ENCODE results near the gene ZMAT2. TPM values are rescaled to one million over a fixed set of nuclear protein-coding genes. Genes with fewer than 3 reads are reported as not detected.
A peak's percentile ranks its signal among the peaks of the same experiment; 100 is the strongest.
"Not testable (repeated sequence)": the region's sequence is repeated elsewhere in the genome, so short reads cannot be mapped to it uniquely, and the experiment has no call there.

Gene ZMAT2
- total RNA-seq, 3 donors from 2014 or later: 43.8 to 59.7 (median 45.9) TPM

GRCh38 chr5:140718266-140718592 is 18.0 kb downstream of the ZMAT2 start:
- intact Hi-C loops (cut with DNase I, micrococcal nuclease): loop anchor here in 1 of 2 donors (10.0 kb wide), 1 partner anchor 353 kb away; the partner anchor contains the start of gene SLC4A9
- H3K4me3 ChIP-seq: no peak overlapping the region
- no peaks in the 10 kb centered on the region for H3K9me3 ChIP-seq
- H3K36me3 ChIP-seq (ENCODE audit: low read depth): no peaks in the 10 kb centered on the region
- ATAC-seq (no peak), DNase-seq (peak in 1 of 3 donors; percentile 79)
- H3K4me1 ChIP-seq (ENCODE audit: low read depth): peaks cover 10% of the 10 kb centered on the region
- no peak for TF ChIP-seq CTCF (IDR thresholded peaks at IDR 0.05)

GRCh38 chr5:140720738-140721137 is 20.5 kb downstream of the ZMAT2 start:
- H3K9me3 ChIP-seq; H3K36me3 ChIP-seq (ENCODE audit: low read depth); H3K4me1 ChIP-seq (ENCODE audit: low read depth); H3K4me3 ChIP-seq; intact Hi-C loops (cut with DNase I, micrococcal nuclease); DNase-seq; ATAC-seq: not testable (repeated sequence)

- H3K9me3 ChIP-seq; H3K4me1 ChIP-seq (ENCODE audit: low read depth); H3K4me3 ChIP-seq; DNase-seq; ATAC-seq; H3K36me3 ChIP-seq (ENCODE audit: low read depth); intact Hi-C loops (cut with DNase I, micrococcal nuclease): not testable (repeated sequence)
Observed at GRCh38 chr5:140721395-140721794, 21.1 kb downstream of the ZMAT2 start.

GRCh38 chr5:140725799-140726471 is 25.7 kb downstream of the ZMAT2 start:
- no peak overlapping the region for H3K4me3 ChIP-seq
- no peaks in the 10 kb centered on the region for H3K4me1 ChIP-seq (ENCODE audit: low read depth)
- TF ChIP-seq CTCF (IDR thresholded peaks at IDR 0.05): no peak
- ATAC-seq: peak; percentile 77
- no peaks in the 10 kb centered on the region for H3K9me3 ChIP-seq
- H3K36me3 ChIP-seq (ENCODE audit: low read depth): no peaks in the 10 kb centered on the region
- peak in 2 of 3 donors; percentile 30 to 46 for DNase-seq
- intact Hi-C loops (cut with DNase I, micrococcal nuclease): no loop called here

- no peak for TF ChIP-seq CTCF (IDR thresholded peaks at IDR 0.05)
- no peak overlapping the region for H3K4me3 ChIP-seq
- no peaks in the 10 kb centered on the region for H3K36me3 ChIP-seq (ENCODE audit: low read depth)
- H3K4me1 ChIP-seq (ENCODE audit: low read depth): no peaks in the 10 kb centered on the region
- ATAC-seq (no peak), DNase-seq (no peak)
- no peaks in the 10 kb centered on the region for H3K9me3 ChIP-seq
- intact Hi-C loops (cut with DNase I, micrococcal nuclease): no loop called here
Observed at GRCh38 chr5:140733098-140733497, 32.9 kb downstream of the ZMAT2 start.

GRCh38 chr5:140734354-140734753 is 34.1 kb downstream of the ZMAT2 start:
- H3K4me3 ChIP-seq: no peak overlapping the region
- intact Hi-C loops (cut with DNase I, micrococcal nuclease): no loop called here
- DNase-seq: no peak
- no peak for ATAC-seq
- TF ChIP-seq CTCF (IDR thresholded peaks at IDR 0.05): no peak
- H3K36me3 ChIP-seq (ENCODE audit: low read depth): no peaks in the 10 kb centered on the region
- H3K9me3 ChIP-seq: no peaks in the 10 kb centered on the region
- H3K4me1 ChIP-seq (ENCODE audit: low read depth): no peaks in the 10 kb centered on the region

GRCh38 chr5:140737486-140737885 is 37.2 kb downstream of the ZMAT2 start:
- intact Hi-C loops (cut with DNase I, micrococcal nuclease): no loop called here
- Histone ChIP-seq H3K4me3 (no peak overlapping the region), H3K36me3 (ENCODE audit: low read depth) (no peaks in the 10 kb centered on the region), H3K4me1 (ENCODE audit: low read depth) (no peaks in the 10 kb centered on the region), H3K9me3 (no peaks in the 10 kb centered on the region)
- no peak for ATAC-seq
- TF ChIP-seq CTCF (IDR thresholded peaks at IDR 0.05): no peak
- DNase-seq: no peak
